Measurements from ENCODE around the gene FAM171A2.

FAM171A2 gene

DNA sequence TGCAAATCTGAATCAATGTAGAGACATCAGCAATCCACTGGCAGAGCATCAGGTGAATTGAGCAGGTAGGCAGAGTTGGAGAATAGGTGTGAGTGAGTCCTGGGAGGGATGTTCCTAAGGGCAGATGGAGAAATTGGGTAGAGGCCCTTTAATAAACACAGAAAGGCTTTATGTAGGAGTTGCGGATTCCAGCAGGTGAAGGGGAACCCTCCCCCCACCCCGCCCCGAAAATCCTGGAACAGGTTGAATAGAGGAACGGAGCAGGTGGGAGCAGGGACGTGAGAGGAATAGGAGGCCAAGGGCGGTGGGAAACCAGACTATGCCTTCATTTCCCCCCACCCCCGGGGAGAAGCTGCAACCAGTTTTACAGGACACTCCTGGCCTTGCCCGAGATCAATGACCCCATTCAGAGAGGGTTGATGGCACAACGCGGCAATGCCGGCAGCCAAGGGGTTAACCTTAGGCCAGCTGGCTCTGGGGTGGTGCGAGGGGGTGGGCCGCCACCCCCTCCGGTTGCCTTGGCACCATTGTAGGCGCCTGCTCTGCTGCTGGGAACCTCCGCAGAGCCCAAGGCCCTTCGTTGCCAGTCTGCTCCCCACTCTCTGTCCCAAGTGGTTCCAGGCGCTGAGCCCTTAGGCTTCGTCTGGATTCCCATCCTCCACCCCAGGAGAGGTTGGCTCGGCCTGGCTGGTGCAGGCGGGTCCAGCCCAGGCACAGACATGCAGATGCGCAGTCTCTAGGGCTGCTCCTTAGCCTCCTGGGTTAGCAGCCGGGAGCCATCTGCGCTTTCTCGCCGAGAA, 56.1 kb downstream of the FAM171A2 start:
- peak; percentile 70 for DNase-seq (ENCODE audit: low spot score)

- DNase-seq (ENCODE audit: low spot score) = no peak
Observed at GRCh38 chr17:44304651-44305050, 59.0 kb downstream of the FAM171A2 start.
